SHP77 treated with DMSO at 0.1 percent for 48 hours (cell line): ENCODE data around the gene PANK4.
"Not testable (repeated sequence)": the region's sequence is repeated elsewhere in the genome, so short reads cannot be mapped to it uniquely, and the experiment has no call there.

Experiments used
- DNase-seq: peaks from one replicate; lab custom pipeline; 2025; lab: John Stamatoyannopoulos, UW

The PANK4 gene

GRCh38 chr1:2525920-2526823 lies at the start of gene PANK4:
PANK4 (minus strand) TSS chr1:2526596; CDS start chr1:2526587, 9 bp downstream.
- DNase-seq: peak; percentile 57

DNA sequence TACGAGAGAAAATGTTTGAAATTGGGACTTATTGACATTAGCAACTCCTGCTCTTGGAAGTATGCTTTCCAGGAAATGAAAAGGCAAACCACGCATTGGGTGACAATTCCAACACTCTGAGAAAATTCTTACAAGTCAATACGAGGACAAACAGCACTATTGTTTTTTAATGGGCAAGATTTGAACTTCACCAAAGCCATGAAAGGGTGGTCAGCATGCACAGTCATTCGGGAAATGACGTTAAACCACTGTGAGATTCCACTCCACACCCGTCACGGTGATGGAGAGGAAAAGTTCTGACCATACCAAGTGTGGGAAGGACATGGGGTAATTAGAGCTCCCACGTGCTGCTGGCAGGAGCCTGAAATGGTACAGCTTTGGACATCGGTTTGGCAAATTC lies 48.0 kb upstream of the PANK4 start:
- DNase-seq: no peak

DNA sequence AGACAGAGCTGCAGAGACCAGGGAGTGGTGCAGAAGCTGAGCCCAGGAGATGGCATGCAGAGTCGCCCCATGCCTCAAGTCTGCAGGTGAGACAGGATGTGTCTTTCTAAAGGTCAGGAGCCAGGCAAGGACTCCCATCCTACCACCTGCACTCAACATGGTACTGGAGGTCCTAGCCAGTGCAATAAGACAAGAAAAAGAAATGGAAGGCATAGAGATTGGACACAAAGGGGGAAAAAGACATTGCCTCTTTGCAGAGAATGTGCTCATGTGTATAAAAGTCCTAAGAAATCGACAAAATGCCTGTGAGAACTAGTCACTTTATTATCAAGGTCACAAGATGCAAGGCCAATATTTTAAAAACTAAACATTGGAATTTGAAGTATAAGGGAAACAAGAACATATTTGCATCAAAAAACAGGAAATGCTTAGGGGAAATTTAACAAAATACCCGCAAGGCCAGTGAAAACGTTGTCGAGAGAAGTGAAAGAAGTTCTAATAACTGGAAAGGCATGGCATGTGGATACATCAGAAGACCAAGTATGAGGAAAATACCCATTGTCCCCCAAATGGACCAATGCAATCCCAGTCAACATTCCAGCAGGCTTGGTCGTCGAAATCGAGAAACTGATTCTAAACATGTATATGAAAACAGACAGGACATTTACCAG lies 47.0 kb upstream of the PANK4 start:
- DNase-seq: no peak

DNA sequence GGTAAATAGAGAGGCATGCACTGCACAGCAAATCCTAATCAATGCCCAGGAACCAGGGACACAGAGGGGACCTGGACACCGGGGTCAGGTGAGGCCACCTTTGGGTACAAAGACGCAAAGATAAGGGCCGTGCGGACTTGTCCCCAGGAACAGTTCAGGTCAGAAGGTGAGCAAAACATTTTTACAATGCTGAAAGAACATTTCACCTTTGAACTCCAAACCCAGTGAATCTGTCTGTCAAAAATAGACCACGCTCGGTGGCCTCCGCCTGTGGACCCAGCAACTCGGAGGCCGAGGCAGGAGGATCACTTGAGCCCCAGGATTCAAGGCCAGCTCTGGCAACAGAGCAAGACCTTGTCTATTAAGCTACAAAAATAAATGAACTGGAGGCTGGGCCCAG lies 45.0 kb upstream of the PANK4 start:
- no peak for DNase-seq

DNA sequence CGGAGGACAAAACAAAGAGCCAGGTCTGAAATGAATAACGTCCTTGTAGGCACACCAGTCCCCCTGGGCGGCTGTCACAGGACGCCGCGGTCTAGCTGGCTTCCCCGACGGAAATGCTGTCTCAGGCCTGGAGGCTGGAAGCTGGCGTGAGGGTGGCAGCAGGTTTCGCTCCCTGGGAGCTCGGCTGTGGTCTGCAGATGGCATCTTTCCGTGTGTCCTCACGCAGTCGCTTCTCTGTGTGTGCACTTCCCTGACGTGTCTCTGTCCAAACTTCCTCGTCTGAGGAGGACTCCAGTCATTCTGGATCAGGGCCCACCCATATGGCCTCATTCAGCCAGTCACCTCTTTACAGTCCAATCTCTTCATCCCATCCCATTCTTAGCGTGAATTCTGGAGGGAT lies 43.9 kb upstream of the PANK4 start:
- DNase-seq: no peak

DNA sequence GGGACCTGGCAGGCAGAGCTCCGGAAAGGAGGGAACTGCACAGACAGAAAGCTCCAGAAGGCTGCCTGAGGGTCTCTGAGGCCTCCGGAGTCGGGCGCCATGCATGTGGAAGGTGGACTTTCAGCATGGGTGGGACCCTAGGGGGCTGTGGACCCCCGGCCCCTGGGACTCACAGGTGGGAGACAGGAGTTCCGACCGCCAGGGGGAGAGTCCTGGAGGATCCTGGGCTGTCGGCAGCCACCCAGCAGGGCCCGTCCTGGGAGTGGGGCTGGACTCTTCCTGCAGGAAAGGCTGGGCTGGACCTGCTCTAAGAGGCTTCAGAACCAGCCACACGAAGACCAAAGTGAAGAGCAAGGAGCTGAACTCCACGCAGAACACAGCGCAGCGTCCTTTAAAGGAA lies 43.3 kb upstream of the PANK4 start:
- not testable (repeated sequence) for DNase-seq

- DNase-seq: no peak
Measured at GRCh38 chr1:2569060-2569459, 42.7 kb upstream of the PANK4 start.

GRCh38 chr1:2568187-2568816 lies 41.9 kb upstream of the PANK4 start:
- DNase-seq: not testable (repeated sequence)

DNA sequence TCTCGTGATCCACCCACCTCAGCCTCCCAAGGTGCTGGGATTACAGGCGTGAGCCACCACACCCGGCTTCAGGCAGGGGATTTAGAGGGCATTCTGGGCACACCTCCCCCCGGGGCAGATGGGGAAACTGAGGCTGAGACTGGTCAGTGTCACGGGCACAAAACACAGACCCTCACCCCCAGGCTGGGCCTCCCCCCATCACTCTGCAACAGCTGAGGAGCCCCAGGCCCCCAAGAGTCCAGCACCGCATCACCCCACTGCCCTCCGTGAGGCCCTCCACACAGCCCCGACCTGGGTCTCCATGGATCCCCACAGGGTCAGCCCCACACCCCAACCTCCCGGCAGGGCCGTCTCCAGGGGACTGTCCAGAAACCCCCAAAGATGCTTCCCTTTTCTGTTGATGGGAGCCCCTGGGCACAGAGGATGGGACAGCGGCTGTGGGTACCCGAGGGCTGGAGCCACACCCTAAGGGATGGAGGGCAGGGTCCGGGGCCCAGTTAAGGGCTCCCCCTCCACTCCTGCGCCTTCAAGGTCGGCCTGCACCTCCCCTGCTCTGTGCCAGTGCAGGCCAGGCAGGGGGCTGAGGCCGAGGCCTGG lies 40.8 kb upstream of the PANK4 start:
- no peak for DNase-seq

GRCh38 chr1:2566101-2567045 lies 40.0 kb upstream of the PANK4 start:
- no peak for DNase-seq

DNA sequence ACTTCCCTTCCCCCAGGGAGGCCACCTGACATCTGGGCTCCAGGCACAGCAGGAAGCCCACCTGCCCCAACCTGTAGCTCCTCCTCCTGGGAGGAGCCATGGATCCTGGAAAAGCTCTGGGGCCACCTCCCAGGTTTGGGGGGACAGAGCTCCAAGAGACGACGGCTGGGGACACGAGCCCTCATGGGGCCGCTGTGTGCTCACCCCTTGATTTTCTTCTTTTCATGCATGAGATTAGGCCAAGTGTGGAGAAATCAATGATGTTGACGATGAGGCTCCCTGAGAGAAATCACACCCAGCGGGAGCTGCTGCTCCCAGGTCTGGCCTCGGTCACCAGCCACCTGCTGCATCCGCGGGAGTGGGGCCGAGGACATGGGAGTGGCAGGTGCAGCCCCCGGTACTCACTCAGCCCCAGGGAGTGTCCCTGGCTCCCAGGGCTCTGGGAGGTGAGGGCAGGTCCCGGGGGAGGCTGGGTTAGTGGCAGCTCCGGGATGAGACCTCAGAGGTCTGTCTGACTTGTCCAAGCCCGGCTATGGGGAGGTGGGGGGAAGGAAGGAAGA lies 38.5 kb upstream of the PANK4 start:
- no peak for DNase-seq

GRCh38 chr1:2564006-2564814 lies 37.8 kb upstream of the PANK4 start:
- no peak for DNase-seq

DNA sequence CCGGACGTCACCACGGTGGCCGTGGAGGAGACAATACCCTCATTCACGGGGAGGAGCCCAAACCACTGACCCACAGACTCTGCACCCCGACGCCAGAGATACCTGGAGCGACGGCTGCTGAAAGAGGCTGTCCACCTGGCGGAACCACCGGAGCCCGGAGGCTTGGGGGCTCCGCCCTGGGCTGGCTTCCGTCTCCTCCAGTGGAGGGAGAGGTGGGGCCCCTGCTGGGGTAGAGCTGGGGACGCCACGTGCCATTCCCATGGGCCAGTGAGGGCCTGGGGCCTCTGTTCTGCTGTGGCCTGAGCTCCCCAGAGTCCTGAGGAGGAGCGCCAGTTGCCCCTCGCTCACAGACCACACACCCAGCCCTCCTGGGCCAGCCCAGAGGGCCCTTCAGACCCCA lies 36.8 kb upstream of the PANK4 start:
- DNase-seq: no peak

- DNase-seq: no peak
Measured at GRCh38 chr1:2561898-2562895, 35.8 kb upstream of the PANK4 start.

DNA sequence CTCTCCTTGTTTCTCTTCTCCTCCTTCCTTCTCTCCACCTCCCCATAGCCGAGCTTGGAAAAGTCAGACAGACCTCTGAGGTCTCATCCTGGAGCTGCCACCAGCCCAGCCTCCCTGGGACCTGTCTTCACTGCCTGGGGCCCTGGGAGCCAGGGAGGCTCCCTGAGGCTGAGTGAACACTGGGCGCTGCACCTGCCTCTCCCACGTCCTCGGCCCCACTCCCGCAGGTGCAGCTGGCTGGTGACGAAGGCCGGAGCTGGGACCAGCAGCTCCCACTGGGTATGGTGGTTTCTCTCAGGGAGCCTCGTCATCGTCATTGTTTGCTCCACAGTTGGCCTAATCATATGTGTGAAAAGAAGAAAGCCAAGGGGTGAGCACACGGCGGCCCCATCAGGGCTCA lies 35.0 kb upstream of the PANK4 start:
- DNase-seq: no peak

GRCh38 chr1:2560299-2561073 lies 34.1 kb upstream of the PANK4 start:
- DNase-seq: no peak

DNA sequence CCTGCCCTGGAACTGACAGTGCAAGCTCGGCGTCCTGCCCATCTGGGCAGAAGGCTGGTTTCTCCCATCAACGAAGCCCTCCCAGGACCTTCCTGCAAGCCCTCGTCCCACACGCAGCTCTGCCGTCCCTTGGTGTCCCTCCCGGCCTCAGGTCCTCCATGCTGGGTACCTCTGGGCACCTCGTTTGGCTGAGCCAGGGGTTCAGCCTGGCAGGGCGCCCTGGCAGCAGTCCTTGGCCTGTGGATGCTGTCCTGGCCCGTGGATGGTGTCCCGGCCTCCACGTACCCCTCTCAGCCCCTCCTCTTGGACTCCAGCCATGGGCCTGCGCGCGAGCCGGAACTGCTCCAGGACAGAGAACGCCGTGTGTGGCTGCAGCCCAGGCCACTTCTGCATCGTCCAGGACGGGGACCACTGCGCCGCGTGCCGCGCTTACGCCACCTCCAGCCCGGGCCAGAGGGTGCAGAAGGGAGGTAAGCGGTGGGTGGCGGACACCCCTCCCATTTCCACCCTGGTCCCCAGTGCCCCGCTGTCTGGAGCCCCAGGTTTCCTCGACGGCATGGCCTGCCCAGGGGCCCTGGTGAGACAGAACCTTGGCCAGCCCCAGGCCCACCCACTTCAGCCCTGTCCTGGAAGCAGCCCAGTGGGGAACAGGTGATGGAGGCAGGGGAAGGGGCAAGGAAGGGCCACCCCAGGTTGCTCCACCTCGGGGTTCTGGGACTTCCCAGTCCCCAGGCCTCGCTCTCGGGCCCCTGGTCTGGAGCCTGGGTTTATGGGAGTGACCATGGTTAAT lies 33.3 kb upstream of the PANK4 start:
- no peak for DNase-seq
